ENCODE data around the gene ENOX1.

DNA sequence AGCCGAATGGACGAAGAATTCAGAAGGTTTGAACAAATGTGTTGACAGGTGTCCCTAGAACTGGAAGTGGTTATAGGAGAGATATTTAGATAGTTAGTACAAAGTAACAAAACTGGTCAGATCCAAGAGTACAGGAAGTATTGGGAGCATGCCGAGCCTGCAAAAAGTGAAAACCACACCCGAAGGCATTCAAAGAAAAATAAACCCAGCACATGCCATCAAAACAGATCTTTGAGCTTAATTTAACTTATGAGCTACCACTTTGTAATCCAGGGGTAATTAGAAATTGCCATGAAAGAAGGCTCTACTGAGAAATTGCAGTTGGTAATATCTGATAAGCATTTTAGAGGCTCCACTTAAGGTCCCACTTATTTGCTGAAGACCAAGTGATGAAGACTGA, 549.2 kb downstream of the ENOX1 start:
- TF ChIP-seq, protein P1, sequence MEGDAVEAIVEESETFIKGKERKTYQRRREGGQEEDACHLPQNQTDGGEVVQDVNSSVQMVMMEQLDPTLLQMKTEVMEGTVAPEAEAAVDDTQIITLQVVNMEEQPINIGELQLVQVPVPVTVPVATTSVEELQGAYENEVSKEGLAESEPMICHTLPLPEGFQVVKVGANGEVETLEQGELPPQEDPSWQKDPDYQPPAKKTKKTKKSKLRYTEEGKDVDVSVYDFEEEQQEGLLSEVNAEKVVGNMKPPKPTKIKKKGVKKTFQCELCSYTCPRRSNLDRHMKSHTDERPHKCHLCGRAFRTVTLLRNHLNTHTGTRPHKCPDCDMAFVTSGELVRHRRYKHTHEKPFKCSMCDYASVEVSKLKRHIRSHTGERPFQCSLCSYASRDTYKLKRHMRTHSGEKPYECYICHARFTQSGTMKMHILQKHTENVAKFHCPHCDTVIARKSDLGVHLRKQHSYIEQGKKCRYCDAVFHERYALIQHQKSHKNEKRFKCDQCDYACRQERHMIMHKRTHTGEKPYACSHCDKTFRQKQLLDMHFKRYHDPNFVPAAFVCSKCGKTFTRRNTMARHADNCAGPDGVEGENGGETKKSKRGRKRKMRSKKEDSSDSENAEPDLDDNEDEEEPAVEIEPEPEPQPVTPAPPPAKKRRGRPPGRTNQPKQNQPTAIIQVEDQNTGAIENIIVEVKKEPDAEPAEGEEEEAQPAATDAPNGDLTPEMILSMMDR (IDR thresholded peaks at IDR 0.05) = no peak
- no peak for TF ChIP-seq POLR2A (IDR thresholded peaks at IDR 0.05)
